ENCODE results near the gene TMEM17.

DNA sequence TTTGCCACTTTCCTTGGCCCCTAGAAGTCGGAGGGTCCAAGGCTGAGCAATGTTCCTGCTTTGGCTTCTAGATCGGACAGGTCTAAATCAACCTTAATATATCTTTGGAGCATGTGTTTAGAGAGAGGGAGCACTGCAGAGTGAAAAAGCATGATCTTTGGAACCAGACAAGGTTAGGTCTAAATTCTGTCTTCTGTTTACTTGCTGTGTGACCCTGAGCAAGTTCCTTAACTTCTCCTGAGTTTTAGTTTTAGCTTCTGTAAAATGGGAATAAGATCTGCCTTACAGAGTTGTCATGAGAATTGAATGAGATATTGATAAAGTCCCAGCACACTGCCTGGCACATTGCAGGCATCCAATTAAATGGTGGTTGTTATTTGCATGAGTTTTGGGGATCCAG is 13.9 kb downstream of the TMEM17 start:
- TF ChIP-seq POLR2A (IDR thresholded peaks at IDR 0.05) = no peak
- TF ChIP-seq, protein P1, sequence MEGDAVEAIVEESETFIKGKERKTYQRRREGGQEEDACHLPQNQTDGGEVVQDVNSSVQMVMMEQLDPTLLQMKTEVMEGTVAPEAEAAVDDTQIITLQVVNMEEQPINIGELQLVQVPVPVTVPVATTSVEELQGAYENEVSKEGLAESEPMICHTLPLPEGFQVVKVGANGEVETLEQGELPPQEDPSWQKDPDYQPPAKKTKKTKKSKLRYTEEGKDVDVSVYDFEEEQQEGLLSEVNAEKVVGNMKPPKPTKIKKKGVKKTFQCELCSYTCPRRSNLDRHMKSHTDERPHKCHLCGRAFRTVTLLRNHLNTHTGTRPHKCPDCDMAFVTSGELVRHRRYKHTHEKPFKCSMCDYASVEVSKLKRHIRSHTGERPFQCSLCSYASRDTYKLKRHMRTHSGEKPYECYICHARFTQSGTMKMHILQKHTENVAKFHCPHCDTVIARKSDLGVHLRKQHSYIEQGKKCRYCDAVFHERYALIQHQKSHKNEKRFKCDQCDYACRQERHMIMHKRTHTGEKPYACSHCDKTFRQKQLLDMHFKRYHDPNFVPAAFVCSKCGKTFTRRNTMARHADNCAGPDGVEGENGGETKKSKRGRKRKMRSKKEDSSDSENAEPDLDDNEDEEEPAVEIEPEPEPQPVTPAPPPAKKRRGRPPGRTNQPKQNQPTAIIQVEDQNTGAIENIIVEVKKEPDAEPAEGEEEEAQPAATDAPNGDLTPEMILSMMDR (IDR thresholded peaks at IDR 0.05) = no peak
